Measurements from ENCODE around the gene LRBA. TPM values are rescaled to one million over a fixed set of nuclear protein-coding genes. Genes with fewer than 3 reads are reported as not detected.
"Not testable (repeated sequence)": the region's sequence is repeated elsewhere in the genome, so short reads cannot be mapped to it uniquely, and the experiment has no call there.

LRBA gene
- total RNA-seq, 1 donor from 2014 or later: 103 TPM

DNA sequence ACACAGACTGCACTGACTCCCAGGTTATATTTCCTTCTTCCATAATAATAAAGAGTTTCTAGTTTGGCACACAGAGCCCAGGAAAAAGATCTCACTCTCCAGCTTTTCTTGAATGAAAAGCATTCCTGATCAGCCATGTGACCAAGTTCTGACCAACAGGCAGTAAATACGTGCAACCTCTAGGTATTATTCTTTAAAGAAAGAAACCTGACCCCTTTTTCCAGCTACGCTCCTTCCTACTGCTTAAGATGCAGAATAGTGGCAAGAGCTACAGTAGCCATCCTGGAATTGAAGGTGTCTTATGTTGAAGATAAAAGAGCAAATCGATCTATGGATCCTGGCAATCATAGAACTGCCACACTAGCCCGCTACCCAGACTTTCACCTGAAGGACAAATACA, 76.7 kb downstream of the LRBA start:
- Histone ChIP-seq H3K27me3 (ENCODE audit: control insufficient read depth, insufficient read depth, low read length) (no peaks in the 10 kb centered on the region), H3K4me3 (ENCODE audit: low read depth, low read length) (no peak overlapping the region), H3K36me3 (ENCODE audit: control insufficient read depth, insufficient read depth, low read length) (no peaks in the 10 kb centered on the region)
- TF ChIP-seq, protein P1, sequence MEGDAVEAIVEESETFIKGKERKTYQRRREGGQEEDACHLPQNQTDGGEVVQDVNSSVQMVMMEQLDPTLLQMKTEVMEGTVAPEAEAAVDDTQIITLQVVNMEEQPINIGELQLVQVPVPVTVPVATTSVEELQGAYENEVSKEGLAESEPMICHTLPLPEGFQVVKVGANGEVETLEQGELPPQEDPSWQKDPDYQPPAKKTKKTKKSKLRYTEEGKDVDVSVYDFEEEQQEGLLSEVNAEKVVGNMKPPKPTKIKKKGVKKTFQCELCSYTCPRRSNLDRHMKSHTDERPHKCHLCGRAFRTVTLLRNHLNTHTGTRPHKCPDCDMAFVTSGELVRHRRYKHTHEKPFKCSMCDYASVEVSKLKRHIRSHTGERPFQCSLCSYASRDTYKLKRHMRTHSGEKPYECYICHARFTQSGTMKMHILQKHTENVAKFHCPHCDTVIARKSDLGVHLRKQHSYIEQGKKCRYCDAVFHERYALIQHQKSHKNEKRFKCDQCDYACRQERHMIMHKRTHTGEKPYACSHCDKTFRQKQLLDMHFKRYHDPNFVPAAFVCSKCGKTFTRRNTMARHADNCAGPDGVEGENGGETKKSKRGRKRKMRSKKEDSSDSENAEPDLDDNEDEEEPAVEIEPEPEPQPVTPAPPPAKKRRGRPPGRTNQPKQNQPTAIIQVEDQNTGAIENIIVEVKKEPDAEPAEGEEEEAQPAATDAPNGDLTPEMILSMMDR (IDR thresholded peaks at IDR 0.05; ENCODE audit: insufficient read depth, low read length, severe bottlenecking): no peak
- DNase-seq (ENCODE audit: low read depth) (peak; percentile 20), FAIRE-seq (no peak)

DNA sequence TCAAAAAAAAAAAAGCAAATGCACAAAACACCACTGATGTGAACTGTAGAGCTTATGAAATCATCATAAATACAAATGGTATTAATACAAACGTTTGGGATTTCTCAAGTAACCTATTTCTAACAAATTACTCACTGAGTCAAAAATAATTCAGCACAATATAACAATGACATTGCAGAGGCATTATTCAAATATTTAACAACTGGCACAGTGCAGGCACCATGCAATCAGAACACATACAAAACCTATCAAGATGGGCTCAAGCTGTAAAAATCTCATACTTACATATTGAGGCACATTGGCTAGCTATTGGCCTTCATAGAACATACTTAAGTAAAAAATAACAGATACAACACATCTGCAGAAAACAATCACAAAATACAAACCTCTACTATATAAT, 81.1 kb downstream of the LRBA start:
- TF ChIP-seq, protein P1 (IDR thresholded peaks at IDR 0.05; ENCODE audit: insufficient read depth, low read length, severe bottlenecking): no peak
- DNase-seq (ENCODE audit: low read depth) (no peak), FAIRE-seq (no peak)

DNA sequence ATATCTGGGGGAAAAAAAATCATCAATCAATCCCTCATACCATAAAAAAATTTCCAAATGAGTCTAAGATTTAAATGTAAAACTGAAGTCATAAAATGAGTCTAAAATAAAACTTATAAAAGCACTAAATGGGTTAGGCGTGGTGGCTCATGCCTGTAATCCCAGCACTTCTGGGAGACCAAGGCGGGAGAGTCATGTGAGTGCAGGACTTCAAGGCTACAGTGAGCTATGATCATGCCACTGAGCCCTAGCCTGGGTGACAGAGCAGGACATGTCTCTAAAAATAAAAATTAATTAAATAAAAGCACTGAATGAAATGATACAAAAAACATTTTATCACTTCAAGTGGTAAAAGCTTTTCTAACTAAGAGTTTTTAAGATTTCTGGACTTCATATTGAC, 83.3 kb downstream of the LRBA start:
- DNase-seq (ENCODE audit: low read depth) (no peak), FAIRE-seq (no peak)
- Histone ChIP-seq H3K36me3 (ENCODE audit: control insufficient read depth, insufficient read depth, low read length) (no peaks in the 10 kb centered on the region), H3K4me3 (ENCODE audit: low read depth, low read length) (no peak overlapping the region), H3K27me3 (ENCODE audit: control insufficient read depth, insufficient read depth, low read length) (no peaks in the 10 kb centered on the region)
- TF ChIP-seq, protein P1 (IDR thresholded peaks at IDR 0.05; ENCODE audit: insufficient read depth, low read length, severe bottlenecking): no peak

More for the DNA sequence above, 81.1 kb downstream of the LRBA start:
- Histone ChIP-seq H3K36me3 (ENCODE audit: control insufficient read depth, insufficient read depth, low read length) (no peaks in the 10 kb centered on the region), H3K4me3 (ENCODE audit: low read depth, low read length) (no peak overlapping the region), H3K27me3 (ENCODE audit: control insufficient read depth, insufficient read depth, low read length) (no peaks in the 10 kb centered on the region)

DNA sequence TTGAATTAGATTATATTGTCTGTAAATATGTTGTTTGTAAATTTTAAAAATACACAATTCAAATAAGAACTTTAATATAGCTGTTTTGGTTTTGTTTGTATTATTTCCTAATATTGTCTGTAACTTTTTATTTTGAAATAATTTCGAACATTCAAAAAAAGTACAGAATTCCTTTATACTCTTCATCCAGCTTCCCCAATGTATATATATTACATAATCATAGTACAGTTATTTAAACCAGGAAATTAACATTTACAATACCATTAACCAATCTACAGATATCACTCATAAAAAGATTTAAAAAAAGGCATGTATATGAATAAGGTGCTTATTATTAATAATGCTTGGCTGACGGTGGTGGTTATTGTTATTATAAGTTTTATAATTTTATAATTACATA, 84.1 kb downstream of the LRBA start:
- Histone ChIP-seq H3K36me3 (ENCODE audit: control insufficient read depth, insufficient read depth, low read length) (no peaks in the 10 kb centered on the region), H3K4me3 (ENCODE audit: low read depth, low read length) (no peak overlapping the region), H3K27me3 (ENCODE audit: control insufficient read depth, insufficient read depth, low read length) (no peaks in the 10 kb centered on the region)
- TF ChIP-seq, protein P1 (IDR thresholded peaks at IDR 0.05; ENCODE audit: insufficient read depth, low read length, severe bottlenecking): no peak
- FAIRE-seq: no peak
- DNase-seq (ENCODE audit: low read depth): no peak

DNA sequence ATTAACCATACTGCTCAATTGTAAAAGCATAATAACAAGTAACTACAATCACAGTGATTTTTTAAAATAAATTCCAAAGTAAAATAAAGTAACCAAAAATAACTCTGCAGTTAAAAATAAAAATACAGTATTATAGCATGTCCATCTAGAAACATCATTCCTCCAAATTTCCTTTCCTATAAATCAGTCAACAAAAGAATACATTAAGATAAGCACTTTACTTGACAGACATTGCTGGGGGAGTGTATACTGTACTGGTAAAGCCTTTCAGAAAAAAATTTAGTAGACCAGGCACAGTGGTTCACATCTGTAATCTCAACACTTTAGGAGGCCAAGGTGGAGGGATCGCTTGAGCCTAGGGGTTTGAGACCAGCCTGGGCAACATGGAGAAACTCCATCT, 91.1 kb downstream of the LRBA start:
- Histone ChIP-seq H3K36me3 (ENCODE audit: control insufficient read depth, insufficient read depth, low read length) (peaks cover 3% of the 10 kb centered on the region), H3K4me3 (ENCODE audit: low read depth, low read length) (no peak overlapping the region), H3K27me3 (ENCODE audit: control insufficient read depth, insufficient read depth, low read length) (no peaks in the 10 kb centered on the region)
- TF ChIP-seq, protein P1 (IDR thresholded peaks at IDR 0.05; ENCODE audit: insufficient read depth, low read length, severe bottlenecking): no peak
- FAIRE-seq: no peak
- DNase-seq (ENCODE audit: low read depth): no peak

DNA sequence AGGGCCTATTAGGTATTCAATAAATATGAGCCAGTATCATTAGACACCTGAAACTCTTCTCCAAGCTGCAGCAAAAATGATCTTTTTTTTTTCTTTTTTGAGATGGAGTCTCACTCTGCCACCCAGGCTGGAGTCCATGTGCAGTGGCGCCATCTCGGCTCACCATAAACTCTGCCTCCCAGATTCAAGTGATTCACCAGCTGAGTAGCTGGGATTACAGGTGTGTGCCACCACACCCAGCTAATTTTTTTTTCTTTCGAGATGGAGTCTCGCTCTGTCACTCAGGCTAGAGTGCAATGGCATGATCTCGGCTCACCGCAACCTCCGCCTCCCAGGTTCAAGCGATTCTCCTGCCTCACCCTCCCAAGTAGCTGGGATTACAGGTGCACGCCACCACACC, 93.6 kb downstream of the LRBA start:
- FAIRE-seq; H3K36me3 ChIP-seq (ENCODE audit: control insufficient read depth, insufficient read depth, low read length); H3K4me3 ChIP-seq (ENCODE audit: low read depth, low read length); H3K27me3 ChIP-seq (ENCODE audit: control insufficient read depth, insufficient read depth, low read length); DNase-seq (ENCODE audit: low read depth): not testable (repeated sequence)

DNA sequence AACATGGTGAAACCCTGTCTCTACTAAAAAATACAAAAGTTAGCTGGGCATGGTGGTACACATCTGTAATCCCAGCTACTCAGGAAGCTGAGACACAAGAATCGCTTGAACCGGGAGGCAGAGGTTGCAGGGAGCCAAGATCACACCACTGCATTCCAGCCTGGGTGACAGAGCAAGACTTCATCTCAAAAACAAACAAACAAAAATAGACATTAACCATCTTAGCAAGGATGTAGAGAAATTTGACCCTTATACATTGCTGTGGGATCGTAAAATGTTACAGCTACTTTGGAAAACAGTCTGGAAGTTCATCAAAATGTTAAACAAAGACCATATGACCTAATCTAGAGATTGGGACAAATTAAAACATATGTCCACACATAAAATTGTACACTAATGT, 96.5 kb downstream of the LRBA start:
- not testable (repeated sequence) for FAIRE-seq; DNase-seq (ENCODE audit: low read depth); H3K36me3 ChIP-seq (ENCODE audit: control insufficient read depth, insufficient read depth, low read length); H3K27me3 ChIP-seq (ENCODE audit: control insufficient read depth, insufficient read depth, low read length); H3K4me3 ChIP-seq (ENCODE audit: low read depth, low read length)

Measured in bronchial epithelial cell (primary cell).